HEK293 (cell line): ENCODE measurements around the gene AKIRIN1.

Experiments
- CTCF ChIA-PET: fragments of 350-600 bp; formaldehyde crosslinking; extraction: SDS; loops from one replicate; lab custom pipeline; 2021; ENCODE audit warnings: antibody characterized with exemption; lab: Yijun Ruan, JAX
- POLR2A ChIA-PET: fragments of 300-600 bp; formaldehyde crosslinking; extraction: SDS; loops from one replicate; lab custom pipeline; 2020; ENCODE audit warnings: antibody characterized with exemption, inconsistent platforms; lab: Yijun Ruan, JAX
- H3K27ac ChIP-seq: fragments of 200-500 bp; sonication (Bioruptor generic); 2 replicates; pipeline ENCODE4 v1.5.1; 2014; ENCODE audit warnings: low read depth, low read length, control low read depth, inconsistent platforms; ENCODE audit errors: extremely low read depth
- H3K36me3 ChIP-seq, 2 experiments: fragments of 200-500 bp in 1 of 2; sonication (Bioruptor generic) in 1 of 2; 1 replicate in 1 of 2; 2 replicates in 1 of 2; pipeline ENCODE4 v1.5.1; 2014 to 2017; ENCODE audit warnings: inconsistent platforms in 2 of 2, low read length in 2 of 2; ENCODE audit not compliant: control insufficient read depth in 2 of 2, insufficient read depth in 1 of 2
- H3K4me1 ChIP-seq: fragments of 200-500 bp; sonication (Bioruptor generic); 2 replicates; pipeline ENCODE4 v1.5.1; 2014; ENCODE audit warnings: mild to moderate bottlenecking, low read length, inconsistent platforms; ENCODE audit not compliant: control insufficient read depth, insufficient read depth
- H3K4me3 ChIP-seq: 2 replicates; pipeline ENCODE4 v1.5.1; 2011; ENCODE audit warnings: low read depth, mild to moderate bottlenecking, control low read depth, low read length, moderate library complexity
- H3K9me3 ChIP-seq: fragments of 200-500 bp; sonication (Bioruptor generic); 2 replicates; pipeline ENCODE4 v1.5.1; 2014; ENCODE audit warnings: low read depth, low read length, inconsistent platforms; ENCODE audit not compliant: control insufficient read depth, insufficient read depth
- GLIS1 ChIP-seq: fragments of 450-650 bp; formaldehyde crosslinking; IDR thresholded peaks from 2 replicates; pipeline ENCODE4 v1.5.1; 2016; ENCODE audit warnings: missing biosample characterization, missing genetic modification characterization
- KLF1 ChIP-seq: fragments of 450-650 bp; formaldehyde crosslinking; IDR thresholded peaks from 2 replicates; pipeline ENCODE4 v1.5.1; 2016; ENCODE audit warnings: missing biosample characterization, missing genetic modification characterization
- OSR2 ChIP-seq: fragments of 450-650 bp; formaldehyde crosslinking; IDR thresholded peaks from 2 replicates; pipeline ENCODE4 v1.5.1; 2016; ENCODE audit warnings: missing biosample characterization, missing genetic modification characterization
- RBAK ChIP-seq: fragments of 450-650 bp; formaldehyde crosslinking; IDR thresholded peaks from 2 replicates; pipeline ENCODE4 v1.5.1; 2016; ENCODE audit warnings: missing biosample characterization, missing genetic modification characterization
- YY2 ChIP-seq: fragments of 450-650 bp; formaldehyde crosslinking; IDR thresholded peaks from 2 replicates; pipeline ENCODE4 v1.5.1; 2016; ENCODE audit warnings: missing biosample characterization, missing genetic modification characterization
- ZNF114 ChIP-seq: fragments of 450-650 bp; formaldehyde crosslinking; IDR thresholded peaks from 2 replicates; pipeline ENCODE4 v1.5.0; 2017; ENCODE audit warnings: missing biosample characterization, missing genetic modification characterization
- ZNF121 ChIP-seq: fragments of 450-650 bp; formaldehyde crosslinking; IDR thresholded peaks from 2 replicates; pipeline ENCODE4 v1.5.1; 2016; ENCODE audit warnings: missing biosample characterization, missing genetic modification characterization
- ZNF138 ChIP-seq: fragments of 450-650 bp; formaldehyde crosslinking; IDR thresholded peaks from 2 replicates; pipeline ENCODE4 v1.5.1; 2016; ENCODE audit warnings: missing biosample characterization, missing genetic modification characterization, borderline replicate concordance
- ZNF140 ChIP-seq: fragments of 450-650 bp; formaldehyde crosslinking; IDR thresholded peaks from 2 replicates; pipeline ENCODE4 v1.5.1; 2016; ENCODE audit warnings: missing biosample characterization, missing genetic modification characterization
- ZNF175 ChIP-seq: fragments of 450-650 bp; formaldehyde crosslinking; IDR thresholded peaks from 2 replicates; pipeline ENCODE4 v1.5.1; 2016; ENCODE audit warnings: missing biosample characterization, missing genetic modification characterization
- ZNF274 ChIP-seq, 2 experiments: fragments of 200-500 bp in 1 of 2; fragments of 450-650 bp in 1 of 2; sonication (Bioruptor generic) in 1 of 2; formaldehyde crosslinking in 1 of 2; IDR thresholded peaks; 2 replicates each; pipeline versions ENCODE4 v1.5.1 to v1.6.1; 2014 to 2016; ENCODE audit warnings: borderline replicate concordance in 1 of 2, inconsistent platforms in 1 of 2, low read length in 1 of 2, missing biosample characterization in 1 of 2, missing genetic modification characterization in 1 of 2
- ZNF311 ChIP-seq: fragments of 450-650 bp; formaldehyde crosslinking; IDR thresholded peaks from 2 replicates; pipeline ENCODE4 v1.5.1; 2017; ENCODE audit warnings: missing biosample characterization, missing genetic modification characterization, borderline replicate concordance
- ZNF350 ChIP-seq: fragments of 450-650 bp; formaldehyde crosslinking; IDR thresholded peaks from 2 replicates; pipeline ENCODE4 v1.5.0; 2017; ENCODE audit warnings: missing biosample characterization, mild to moderate bottlenecking, missing genetic modification characterization
- ZNF362 ChIP-seq: fragments of 450-650 bp; formaldehyde crosslinking; IDR thresholded peaks from 2 replicates; pipeline ENCODE4 v1.5.1; 2016; ENCODE audit warnings: missing biosample characterization, missing genetic modification characterization
- ZNF391 ChIP-seq: fragments of 450-650 bp; formaldehyde crosslinking; IDR thresholded peaks from 2 replicates; pipeline ENCODE4 v1.5.1; 2016; ENCODE audit warnings: low read depth, missing biosample characterization, missing genetic modification characterization, borderline replicate concordance
- ZNF626 ChIP-seq: fragments of 450-650 bp; sonication (Bioruptor Pico); formaldehyde crosslinking; IDR thresholded peaks from 2 replicates; pipeline ENCODE4 v1.5.1; 2018; ENCODE audit warnings: missing biosample characterization, missing genetic modification characterization, inconsistent platforms
- ZNF664 ChIP-seq: fragments of 450-650 bp; formaldehyde crosslinking; IDR thresholded peaks from 2 replicates; pipeline ENCODE4 v1.5.1; 2016; ENCODE audit warnings: missing biosample characterization, missing genetic modification characterization
- ZNF792 ChIP-seq: fragments of 450-650 bp; formaldehyde crosslinking; IDR thresholded peaks from 2 replicates; pipeline ENCODE4 v1.5.1; 2016; ENCODE audit warnings: missing biosample characterization, missing genetic modification characterization
- TF ChIP-seq, protein P1 (sequence below): fragments of 450-650 bp; formaldehyde crosslinking; IDR thresholded peaks from 2 replicates; pipeline ENCODE4 v1.5.1; 2016; ENCODE audit warnings: missing biosample characterization, missing genetic modification characterization
- TF ChIP-seq, protein P2 (sequence below): fragments of 450-650 bp; IDR thresholded peaks from 2 replicates; pipeline ENCODE4 v1.5.1; 2018; ENCODE audit warnings: missing biosample characterization, missing genetic modification characterization
- TF ChIP-seq, protein P3 (sequence below): fragments of 450-650 bp; formaldehyde crosslinking; optimal IDR thresholded peaks from 2 replicates; pipeline ENCODE3; 2016; ENCODE audit warnings: missing biosample characterization, mild to moderate bottlenecking, missing genetic modification characterization
- TF ChIP-seq, protein P4 (sequence below): fragments of 450-650 bp; formaldehyde crosslinking; IDR thresholded peaks from 2 replicates; pipeline ENCODE4 v1.5.1; 2017; ENCODE audit warnings: missing biosample characterization, missing genetic modification characterization

AKIRIN1 gene

DNA sequence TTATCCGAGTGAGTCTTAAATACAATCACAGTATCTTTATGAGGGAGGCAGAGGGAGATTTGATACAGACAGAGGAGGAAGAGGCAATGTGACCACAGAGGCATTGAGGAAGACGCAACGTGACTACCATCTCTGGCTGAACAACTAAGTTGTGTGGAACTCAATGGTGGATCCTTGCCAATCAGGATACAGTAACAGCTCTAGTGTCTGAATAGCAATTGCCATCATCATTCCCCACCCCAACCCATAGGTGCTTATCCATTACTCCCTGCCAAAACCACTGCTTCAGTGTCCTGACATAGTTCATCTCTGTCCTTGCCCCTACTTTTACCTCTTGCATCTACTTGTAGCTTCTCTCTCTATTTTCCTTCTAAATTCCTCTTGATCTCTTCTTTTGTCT is 29.0 kb upstream of the AKIRIN1 start:
- Histone ChIP-seq H3K9me3 (no peaks in the 10 kb centered on the region), H3K27ac (no peak overlapping the region), H3K4me3 (no peak overlapping the region), H3K4me1 (no peaks in the 10 kb centered on the region), H3K36me3 (no peaks in the 10 kb centered on the region)
- POLR2A ChIA-PET, result no interaction called here
- CTCF ChIA-PET, result no interaction called here
- TF ChIP-seq ZNF350 (tag by site-specific recombination) (no peak), GLIS1 (tag by site-specific recombination) (no peak), ZNF311 (tag by site-specific recombination) (no peak), ZNF140 (no peak), ZNF114 (no peak), ZNF274 (IDR thresholded peaks at IDR 0.05; ENCODE audit: low read length) (no peak), ZNF274 (tag by site-specific recombination; IDR thresholded peaks at IDR 0.05; ENCODE audit: borderline replicate concordance) (no peak), OSR2 (tag by site-specific recombination) (no peak), ZNF138 (tag by site-specific recombination) (no peak), ZNF175 (tag by site-specific recombination) (no peak), YY2 (no peak), ZNF792 (tag by site-specific recombination) (no peak), ZNF121 (tag by site-specific recombination) (no peak), ZNF362 (tag by site-specific recombination) (no peak), ZNF626 (tag by site-specific recombination) (no peak), ZNF391 (tag by site-specific recombination) (no peak)
- TF ChIP-seq, protein P1, sequence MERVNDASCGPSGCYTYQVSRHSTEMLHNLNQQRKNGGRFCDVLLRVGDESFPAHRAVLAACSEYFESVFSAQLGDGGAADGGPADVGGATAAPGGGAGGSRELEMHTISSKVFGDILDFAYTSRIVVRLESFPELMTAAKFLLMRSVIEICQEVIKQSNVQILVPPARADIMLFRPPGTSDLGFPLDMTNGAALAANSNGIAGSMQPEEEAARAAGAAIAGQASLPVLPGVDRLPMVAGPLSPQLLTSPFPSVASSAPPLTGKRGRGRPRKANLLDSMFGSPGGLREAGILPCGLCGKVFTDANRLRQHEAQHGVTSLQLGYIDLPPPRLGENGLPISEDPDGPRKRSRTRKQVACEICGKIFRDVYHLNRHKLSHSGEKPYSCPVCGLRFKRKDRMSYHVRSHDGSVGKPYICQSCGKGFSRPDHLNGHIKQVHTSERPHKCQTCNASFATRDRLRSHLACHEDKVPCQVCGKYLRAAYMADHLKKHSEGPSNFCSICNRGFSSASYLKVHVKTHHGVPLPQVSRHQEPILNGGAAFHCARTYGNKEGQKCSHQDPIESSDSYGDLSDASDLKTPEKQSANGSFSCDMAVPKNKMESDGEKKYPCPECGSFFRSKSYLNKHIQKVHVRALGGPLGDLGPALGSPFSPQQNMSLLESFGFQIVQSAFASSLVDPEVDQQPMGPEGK, result no peak
- TF ChIP-seq, protein P2, sequence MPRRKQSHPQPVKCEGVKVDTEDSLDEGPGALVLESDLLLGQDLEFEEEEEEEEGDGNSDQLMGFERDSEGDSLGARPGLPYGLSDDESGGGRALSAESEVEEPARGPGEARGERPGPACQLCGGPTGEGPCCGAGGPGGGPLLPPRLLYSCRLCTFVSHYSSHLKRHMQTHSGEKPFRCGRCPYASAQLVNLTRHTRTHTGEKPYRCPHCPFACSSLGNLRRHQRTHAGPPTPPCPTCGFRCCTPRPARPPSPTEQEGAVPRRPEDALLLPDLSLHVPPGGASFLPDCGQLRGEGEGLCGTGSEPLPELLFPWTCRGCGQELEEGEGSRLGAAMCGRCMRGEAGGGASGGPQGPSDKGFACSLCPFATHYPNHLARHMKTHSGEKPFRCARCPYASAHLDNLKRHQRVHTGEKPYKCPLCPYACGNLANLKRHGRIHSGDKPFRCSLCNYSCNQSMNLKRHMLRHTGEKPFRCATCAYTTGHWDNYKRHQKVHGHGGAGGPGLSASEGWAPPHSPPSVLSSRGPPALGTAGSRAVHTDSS, result no peak

GRCh38 chr1:38962560-38962959 is 28.5 kb upstream of the AKIRIN1 start:
- H3K4me1 ChIP-seq, result no peaks in the 10 kb centered on the region
- no peak overlapping the region for H3K27ac ChIP-seq
- no peaks in the 10 kb centered on the region for H3K36me3 ChIP-seq
- H3K4me3 ChIP-seq, result no peak overlapping the region
- H3K9me3 ChIP-seq, result no peaks in the 10 kb centered on the region
- TF ChIP-seq, protein P3, sequence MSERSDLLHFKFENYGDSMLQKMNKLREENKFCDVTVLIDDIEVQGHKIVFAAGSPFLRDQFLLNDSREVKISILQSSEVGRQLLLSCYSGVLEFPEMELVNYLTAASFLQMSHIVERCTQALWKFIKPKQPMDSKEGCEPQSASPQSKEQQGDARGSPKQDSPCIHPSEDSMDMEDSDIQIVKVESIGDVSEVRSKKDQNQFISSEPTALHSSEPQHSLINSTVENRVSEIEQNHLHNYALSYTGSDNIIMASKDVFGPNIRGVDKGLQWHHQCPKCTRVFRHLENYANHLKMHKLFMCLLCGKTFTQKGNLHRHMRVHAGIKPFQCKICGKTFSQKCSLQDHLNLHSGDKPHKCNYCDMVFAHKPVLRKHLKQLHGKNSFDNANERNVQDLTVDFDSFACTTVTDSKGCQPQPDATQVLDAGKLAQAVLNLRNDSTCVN (tag by site-specific recombination), result no peak
- TF ChIP-seq RBAK, result no peak
- peak; percentile 59; the same call in 1 of the 2 replicates for TF ChIP-seq KLF1 (tag by site-specific recombination)
- no peak for TF ChIP-seq ZNF664 (tag by site-specific recombination)
- TF ChIP-seq, protein P4, sequence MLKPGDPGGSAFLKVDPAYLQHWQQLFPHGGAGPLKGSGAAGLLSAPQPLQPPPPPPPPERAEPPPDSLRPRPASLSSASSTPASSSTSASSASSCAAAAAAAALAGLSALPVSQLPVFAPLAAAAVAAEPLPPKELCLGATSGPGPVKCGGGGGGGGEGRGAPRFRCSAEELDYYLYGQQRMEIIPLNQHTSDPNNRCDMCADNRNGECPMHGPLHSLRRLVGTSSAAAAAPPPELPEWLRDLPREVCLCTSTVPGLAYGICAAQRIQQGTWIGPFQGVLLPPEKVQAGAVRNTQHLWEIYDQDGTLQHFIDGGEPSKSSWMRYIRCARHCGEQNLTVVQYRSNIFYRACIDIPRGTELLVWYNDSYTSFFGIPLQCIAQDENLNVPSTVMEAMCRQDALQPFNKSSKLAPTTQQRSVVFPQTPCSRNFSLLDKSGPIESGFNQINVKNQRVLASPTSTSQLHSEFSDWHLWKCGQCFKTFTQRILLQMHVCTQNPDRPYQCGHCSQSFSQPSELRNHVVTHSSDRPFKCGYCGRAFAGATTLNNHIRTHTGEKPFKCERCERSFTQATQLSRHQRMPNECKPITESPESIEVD (tag by site-specific recombination), result no peak
- POLR2A ChIA-PET, result no interaction called here
- CTCF ChIA-PET, result no interaction called here
